ENCODE results near the gene KIT. TPM values are rescaled to one million over a fixed set of nuclear protein-coding genes. Genes with fewer than 3 reads are reported as not detected.

The KIT gene
- total and polyA plus RNA-seq, 2 donors (not counting 1 experiment from before 2014, with no cell fraction given): 0.01 TPM; not detected in 1

DNA sequence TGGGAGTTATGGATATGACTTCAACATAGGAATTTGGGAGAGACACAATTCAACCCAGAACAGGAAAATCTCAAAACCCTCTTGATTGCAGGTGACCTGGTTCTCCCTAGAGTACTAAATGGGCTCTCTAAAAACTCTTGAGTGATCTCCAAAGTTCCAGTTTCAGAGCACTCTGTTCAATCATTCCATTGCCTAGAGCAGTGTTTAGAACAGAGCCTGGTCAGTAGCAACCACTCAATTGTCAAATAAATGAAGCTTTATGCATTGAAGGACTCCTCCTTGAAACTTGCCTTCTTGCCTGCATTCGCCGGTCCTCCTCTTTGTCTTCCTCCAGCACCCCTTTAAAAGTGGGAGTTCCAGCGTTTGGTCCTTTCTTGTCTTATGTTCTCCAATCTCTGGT lies 85.8 kb downstream of the KIT start:
- peaks cover 2% of the 10 kb centered on the region for H3K9me3 Mint-ChIP-seq (ENCODE audit: insufficient read depth)
- no peak overlapping the region for H3K27ac Mint-ChIP-seq
- WGBS (ENCODE audit: insufficient coverage): 100% methylated on average over 3 of the region's 3 CpGs

DNA sequence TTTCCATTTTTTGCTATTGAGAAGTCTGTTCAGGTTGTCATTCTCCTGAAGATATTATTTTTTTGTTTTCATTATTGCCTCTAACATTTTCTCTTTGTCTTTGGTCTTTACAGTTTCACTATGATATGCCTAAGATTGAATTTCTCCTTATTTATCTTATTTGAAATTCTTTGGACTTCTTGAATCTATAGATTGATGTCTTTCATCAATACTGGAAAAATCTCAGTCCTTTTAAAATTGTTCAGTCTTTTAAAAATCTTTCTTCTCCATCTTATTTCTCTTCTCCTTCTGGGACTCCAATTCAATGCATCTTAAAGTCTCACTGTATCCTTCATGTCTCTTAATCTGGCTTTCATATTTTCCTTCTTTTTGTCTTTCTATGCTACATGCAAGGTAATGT lies 86.7 kb downstream of the KIT start:
- no peak overlapping the region for H3K27ac Mint-ChIP-seq

More for the DNA sequence above, 85.8 kb downstream of the KIT start:
- H4K20me1 ChIP-seq (ENCODE audit: control insufficient read depth, insufficient read depth, low read length, poor library complexity, severe bottlenecking): no peaks in the 10 kb centered on the region
- no peak overlapping the region for H3K9ac ChIP-seq (ENCODE audit: low read length)
- ATAC-seq (ENCODE audit: low read depth) (no peak), DNase-seq (no peak)
- peaks cover 3 to 7% of the 10 kb centered on the region in 2 donors for H3K4me1 ChIP-seq (ENCODE audit: control insufficient read depth in 2 of 2, insufficient read depth in 2 of 2, low read length in 2 of 2)
- TF ChIP-seq EZH2 (IDR thresholded peaks at IDR 0.05; ENCODE audit: borderline replicate concordance, insufficient read depth, low read depth, low read length, poor library complexity, severe bottlenecking): no peak
- TF ChIP-seq, protein P1, sequence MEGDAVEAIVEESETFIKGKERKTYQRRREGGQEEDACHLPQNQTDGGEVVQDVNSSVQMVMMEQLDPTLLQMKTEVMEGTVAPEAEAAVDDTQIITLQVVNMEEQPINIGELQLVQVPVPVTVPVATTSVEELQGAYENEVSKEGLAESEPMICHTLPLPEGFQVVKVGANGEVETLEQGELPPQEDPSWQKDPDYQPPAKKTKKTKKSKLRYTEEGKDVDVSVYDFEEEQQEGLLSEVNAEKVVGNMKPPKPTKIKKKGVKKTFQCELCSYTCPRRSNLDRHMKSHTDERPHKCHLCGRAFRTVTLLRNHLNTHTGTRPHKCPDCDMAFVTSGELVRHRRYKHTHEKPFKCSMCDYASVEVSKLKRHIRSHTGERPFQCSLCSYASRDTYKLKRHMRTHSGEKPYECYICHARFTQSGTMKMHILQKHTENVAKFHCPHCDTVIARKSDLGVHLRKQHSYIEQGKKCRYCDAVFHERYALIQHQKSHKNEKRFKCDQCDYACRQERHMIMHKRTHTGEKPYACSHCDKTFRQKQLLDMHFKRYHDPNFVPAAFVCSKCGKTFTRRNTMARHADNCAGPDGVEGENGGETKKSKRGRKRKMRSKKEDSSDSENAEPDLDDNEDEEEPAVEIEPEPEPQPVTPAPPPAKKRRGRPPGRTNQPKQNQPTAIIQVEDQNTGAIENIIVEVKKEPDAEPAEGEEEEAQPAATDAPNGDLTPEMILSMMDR (IDR thresholded peaks at IDR 0.05): no peak
- no peaks in the 10 kb centered on the region for H3K9me3 ChIP-seq (ENCODE audit: control extremely low read depth in 1 of 3, control insufficient read depth in 2 of 3, insufficient read depth in 1 of 3, low read length in 2 of 3)
- peaks cover 3% of the 10 kb centered on the region for H3K27me3 Mint-ChIP-seq
- no peak overlapping the region for H3K27ac ChIP-seq (ENCODE audit: low read length in 2 of 2)
- ChIA-PET POLR2A (no interaction called here), CTCF (no interaction called here)
- H3K4me1 Mint-ChIP-seq: peaks cover 4% of the 10 kb centered on the region
- no peak overlapping the region for H3K4me3 ChIP-seq (ENCODE audit: control extremely low read depth in 1 of 5, extremely low read depth in 1 of 5, insufficient read depth in 1 of 5, low read depth in 2 of 5, low read length in 4 of 5)
- no peak overlapping the region for H3K4me3 Mint-ChIP-seq
- intact Hi-C loops (cut with micrococcal nuclease): no loop called here
- no peaks in the 10 kb centered on the region for H3K79me2 ChIP-seq (ENCODE audit: control insufficient read depth, insufficient read depth, low read length)
- H3K4me2 ChIP-seq (replicated peaks; ENCODE audit: low read depth, low read length, poor library complexity, severe bottlenecking): no peak overlapping the region
- H3K36me3 ChIP-seq (replicated peaks in 1 of 2; ENCODE audit: control extremely low read depth in 1 of 2, control insufficient read depth in 1 of 2, extremely low read depth in 1 of 2, insufficient read depth in 2 of 2, low read length in 1 of 2): no peaks in the 10 kb centered on the region
- no peaks in the 10 kb centered on the region for H3K27me3 ChIP-seq (replicated peaks in 1 of 4; ENCODE audit: control extremely low read depth in 1 of 4, control insufficient read depth in 3 of 4, insufficient read depth in 4 of 4, low read length in 3 of 4)
- H2AFZ ChIP-seq (ENCODE audit: insufficient read depth, low read depth, low read length, poor library complexity, severe bottlenecking): no peak overlapping the region

More for the DNA sequence above, 86.7 kb downstream of the KIT start:
- Histone ChIP-seq H2AFZ (ENCODE audit: insufficient read depth, low read depth, low read length, poor library complexity, severe bottlenecking) (no peak overlapping the region), H3K4me2 (replicated peaks; ENCODE audit: low read depth, low read length, poor library complexity, severe bottlenecking) (no peak overlapping the region), H3K9me3 (ENCODE audit: control extremely low read depth in 1 of 3, control insufficient read depth in 2 of 3, insufficient read depth in 1 of 3, low read length in 2 of 3) (no peaks in the 10 kb centered on the region), H3K79me2 (ENCODE audit: control insufficient read depth, insufficient read depth, low read length) (no peaks in the 10 kb centered on the region), H3K4me3 (ENCODE audit: control extremely low read depth in 1 of 5, extremely low read depth in 1 of 5, insufficient read depth in 1 of 5, low read depth in 2 of 5, low read length in 4 of 5) (no peak overlapping the region), H3K4me1 (ENCODE audit: control insufficient read depth in 2 of 2, insufficient read depth in 2 of 2, low read length in 2 of 2) (peaks cover 3 to 7% of the 10 kb centered on the region in 2 donors), H3K36me3 (replicated peaks in 1 of 2; ENCODE audit: control extremely low read depth in 1 of 2, control insufficient read depth in 1 of 2, extremely low read depth in 1 of 2, insufficient read depth in 2 of 2, low read length in 1 of 2) (no peaks in the 10 kb centered on the region), H3K27me3 (replicated peaks in 1 of 4; ENCODE audit: control extremely low read depth in 1 of 4, control insufficient read depth in 3 of 4, insufficient read depth in 4 of 4, low read length in 3 of 4) (no peaks in the 10 kb centered on the region), H3K9ac (ENCODE audit: low read length) (no peak overlapping the region), H4K20me1 (ENCODE audit: control insufficient read depth, insufficient read depth, low read length, poor library complexity, severe bottlenecking) (no peaks in the 10 kb centered on the region), H3K27ac (ENCODE audit: low read length in 2 of 2) (no peak overlapping the region)
- H3K4me3 Mint-ChIP-seq: no peak overlapping the region
- peaks cover 4% of the 10 kb centered on the region for H3K4me1 Mint-ChIP-seq
- ATAC-seq (ENCODE audit: low read depth) (no peak), DNase-seq (no peak)
- peaks cover 3% of the 10 kb centered on the region for H3K27me3 Mint-ChIP-seq
- CTCF ChIA-PET: no interaction called here
- TF ChIP-seq EZH2 (IDR thresholded peaks at IDR 0.05; ENCODE audit: borderline replicate concordance, insufficient read depth, low read depth, low read length, poor library complexity, severe bottlenecking): no peak
- peaks cover 2% of the 10 kb centered on the region for H3K9me3 Mint-ChIP-seq (ENCODE audit: insufficient read depth)
- intact Hi-C loops (cut with micrococcal nuclease): no loop called here
- POLR2A ChIA-PET: no interaction called here
